B cell (primary cell): ENCODE data around the gene PPP2R2B.

Experiments used
- CTCF ChIP-seq: fragments of 200-600 bp; IDR thresholded peaks from one replicate; pipeline ENCODE4 v1.8.0; 2022; ENCODE audit warnings: antibody characterized with exemption, mild to moderate bottlenecking
- EZH2 ChIP-seq: IDR thresholded peaks from 2 replicates; pipeline ENCODE4 v1.6.1; 2012; ENCODE audit warnings: borderline replicate concordance, low read depth, mild to moderate bottlenecking, moderate library complexity, low read length; ENCODE audit not compliant: insufficient read depth, poor library complexity, severe bottlenecking

DNA sequence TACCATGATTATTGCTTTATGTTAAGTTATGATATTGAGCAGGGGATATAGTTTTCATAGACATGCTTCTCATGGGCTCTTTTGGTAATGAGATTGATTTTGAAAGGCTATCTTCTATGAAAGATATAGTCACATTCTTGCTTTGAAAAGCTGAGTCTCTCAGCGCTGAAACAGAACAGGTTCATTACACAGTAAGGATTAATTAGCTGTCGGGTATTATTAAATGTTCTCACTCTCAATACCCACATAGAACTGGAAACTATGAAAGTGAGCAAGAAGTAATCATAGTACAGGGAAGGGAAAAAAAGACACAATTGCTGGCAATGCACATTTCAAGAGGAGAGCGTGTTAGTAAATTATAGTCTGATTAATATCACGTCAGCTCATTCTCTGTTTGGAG is 190.9 kb downstream of the PPP2R2B start:
- TF ChIP-seq CTCF = no peak
- TF ChIP-seq EZH2 = no peak
